HepG2 (cell line): Measurements from ENCODE around the gene KCTD1.

Source experiments
- EP300 ChIP-seq, 3 experiments: sonication (generic) in 1 of 3; formaldehyde crosslinking in 1 of 3; IDR thresholded peaks; 2 replicates each; pipeline versions ENCODE4 v1.5.1 to v1.6.1; 2011 to 2020; ENCODE audit warnings: low read depth in 2 of 3, low read length in 2 of 3, borderline replicate concordance in 1 of 3, improper control_type of control experiment in 1 of 3, mild to moderate bottlenecking in 1 of 3, missing genetic modification reagents in 1 of 3, moderate library complexity in 1 of 3
- JUN ChIP-seq: sonication (generic); formaldehyde crosslinking; IDR thresholded peaks from 2 replicates; pipeline ENCODE4 v1.4.0; 2020; ENCODE audit warnings: mild to moderate bottlenecking, missing genetic modification reagents
- NCOA2 ChIP-seq: sonication (generic); formaldehyde crosslinking; IDR thresholded peaks from 2 replicates; pipeline ENCODE4 v1.8.0; 2022; ENCODE audit warnings: inconsistent platforms
- NR2F1 ChIP-seq, 2 experiments: fragments of 450-650 bp in 1 of 2; formaldehyde crosslinking in 1 of 2; IDR thresholded peaks; 2 replicates each; pipeline versions ENCODE4 v1.5.0 to v1.6.1; 2016 to 2020; ENCODE audit warnings: mild to moderate bottlenecking in 1 of 2, missing compliant biosample characterization in 1 of 2, missing genetic modification reagents in 1 of 2, moderate library complexity in 1 of 2
- POLR2A ChIP-seq, 2 experiments: IDR thresholded peaks; 2 replicates each; pipeline ENCODE4 v1.6.1; 2011; ENCODE audit warnings: low read depth in 2 of 2, low read length in 2 of 2, mild to moderate bottlenecking in 1 of 2, moderate library complexity in 1 of 2; ENCODE audit not compliant: insufficient read depth in 1 of 2
- RFX5 ChIP-seq: IDR thresholded peaks from 2 replicates; pipeline ENCODE4 v1.6.1; 2011; ENCODE audit warnings: low read depth, low read length, improper control_type of control experiment
- STAT5B ChIP-seq: sonication (generic); formaldehyde crosslinking; IDR thresholded peaks from 2 replicates; pipeline ENCODE4 v1.4.0; 2020; ENCODE audit warnings: missing genetic modification reagents
- TCF7 ChIP-seq: sonication (generic); IDR thresholded peaks from 2 replicates; pipeline ENCODE4 v1.6.1; 2016; ENCODE audit warnings: antibody characterized with exemption, low read depth
- ZNF441 ChIP-seq: sonication (generic); formaldehyde crosslinking; IDR thresholded peaks from 2 replicates; pipeline ENCODE4 v1.7.0; 2021; ENCODE audit warnings: missing genetic modification reagents, borderline replicate concordance
- ZSCAN30 ChIP-seq: sonication (generic); formaldehyde crosslinking; IDR thresholded peaks from 2 replicates; pipeline ENCODE4 v1.5.0; 2020; ENCODE audit warnings: mild to moderate bottlenecking, missing genetic modification reagents
- TF ChIP-seq, protein P1 (sequence below): sonication (generic); formaldehyde crosslinking; IDR thresholded peaks from 2 replicates; pipeline ENCODE4 v1.5.0; 2020; ENCODE audit warnings: mild to moderate bottlenecking, missing genetic modification reagents, moderate library complexity
- TF ChIP-seq, protein P2 (sequence below): IDR thresholded peaks from 2 replicates; pipeline ENCODE4 v1.6.1; 2018; ENCODE audit warnings: missing genetic modification reagents

DNA sequence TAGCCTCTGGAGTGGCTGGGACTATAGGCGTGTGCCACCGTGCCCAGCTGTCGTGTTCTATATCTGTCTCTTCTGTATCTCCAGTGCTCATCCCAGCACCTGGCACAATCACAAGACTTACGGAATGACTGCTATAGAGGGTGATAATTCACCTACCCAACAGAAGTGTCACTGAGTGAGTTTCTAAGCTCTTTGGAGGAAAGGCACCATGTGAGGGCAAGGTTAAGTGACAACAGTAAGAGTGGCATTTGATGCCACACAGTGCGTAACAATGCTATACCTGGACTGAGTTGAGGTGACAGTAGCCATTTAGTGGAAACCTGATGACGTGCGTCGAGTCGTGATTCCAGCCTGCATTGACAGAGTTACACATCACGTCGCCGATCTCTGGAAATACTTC is 89.0 kb downstream of the KCTD1 start:
- no peak for TF ChIP-seq TCF7
- TF ChIP-seq ZSCAN30: no peak
- TF ChIP-seq, protein P1, sequence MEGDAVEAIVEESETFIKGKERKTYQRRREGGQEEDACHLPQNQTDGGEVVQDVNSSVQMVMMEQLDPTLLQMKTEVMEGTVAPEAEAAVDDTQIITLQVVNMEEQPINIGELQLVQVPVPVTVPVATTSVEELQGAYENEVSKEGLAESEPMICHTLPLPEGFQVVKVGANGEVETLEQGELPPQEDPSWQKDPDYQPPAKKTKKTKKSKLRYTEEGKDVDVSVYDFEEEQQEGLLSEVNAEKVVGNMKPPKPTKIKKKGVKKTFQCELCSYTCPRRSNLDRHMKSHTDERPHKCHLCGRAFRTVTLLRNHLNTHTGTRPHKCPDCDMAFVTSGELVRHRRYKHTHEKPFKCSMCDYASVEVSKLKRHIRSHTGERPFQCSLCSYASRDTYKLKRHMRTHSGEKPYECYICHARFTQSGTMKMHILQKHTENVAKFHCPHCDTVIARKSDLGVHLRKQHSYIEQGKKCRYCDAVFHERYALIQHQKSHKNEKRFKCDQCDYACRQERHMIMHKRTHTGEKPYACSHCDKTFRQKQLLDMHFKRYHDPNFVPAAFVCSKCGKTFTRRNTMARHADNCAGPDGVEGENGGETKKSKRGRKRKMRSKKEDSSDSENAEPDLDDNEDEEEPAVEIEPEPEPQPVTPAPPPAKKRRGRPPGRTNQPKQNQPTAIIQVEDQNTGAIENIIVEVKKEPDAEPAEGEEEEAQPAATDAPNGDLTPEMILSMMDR (CRISPR knock-in tag): no peak
- no peak for TF ChIP-seq POLR2A (IDR thresholded peaks at IDR 0.05; ENCODE audit: insufficient read depth in 1 of 2, low read depth in 2 of 2, low read length in 2 of 2)
- TF ChIP-seq NR2F1 (CRISPR knock-in tag; IDR thresholded peaks at IDR 0.05): no peak
- TF ChIP-seq STAT5B (CRISPR knock-in tag): no peak
- no peak for TF ChIP-seq JUN
- TF ChIP-seq RFX5: no peak
- TF ChIP-seq ZNF441 (CRISPR knock-in tag): no peak
- TF ChIP-seq, protein P2, sequence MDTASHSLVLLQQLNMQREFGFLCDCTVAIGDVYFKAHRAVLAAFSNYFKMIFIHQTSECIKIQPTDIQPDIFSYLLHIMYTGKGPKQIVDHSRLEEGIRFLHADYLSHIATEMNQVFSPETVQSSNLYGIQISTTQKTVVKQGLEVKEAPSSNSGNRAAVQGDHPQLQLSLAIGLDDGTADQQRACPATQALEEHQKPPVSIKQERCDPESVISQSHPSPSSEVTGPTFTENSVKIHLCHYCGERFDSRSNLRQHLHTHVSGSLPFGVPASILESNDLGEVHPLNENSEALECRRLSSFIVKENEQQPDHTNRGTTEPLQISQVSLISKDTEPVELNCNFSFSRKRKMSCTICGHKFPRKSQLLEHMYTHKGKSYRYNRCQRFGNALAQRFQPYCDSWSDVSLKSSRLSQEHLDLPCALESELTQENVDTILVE (CRISPR knock-in tag): no peak
- TF ChIP-seq NCOA2: no peak
- no peak for TF ChIP-seq EP300 (IDR thresholded peaks at IDR 0.05; ENCODE audit: low read depth in 2 of 2, low read length in 2 of 2)
- no peak for TF ChIP-seq EP300 (CRISPR knock-in tag; IDR thresholded peaks at IDR 0.05; ENCODE audit: borderline replicate concordance)
